WTC11 (cell line): Measurements from ENCODE around the gene MRFAP1. TPM values are rescaled to one million over a fixed set of nuclear protein-coding genes. Genes with fewer than 3 reads are reported as not detected.

Experiments
- ATAC-seq: fragments of 200-7000 bp; cut with Tn5 transposase; 2 replicates; pipeline ENCODE4 v1.10.0; 2021; ENCODE audit warnings: mild to moderate bottlenecking, moderate library complexity
- CTCF ChIA-PET: fragments of 300-600 bp; sonication (Branson Sonifier 250); formaldehyde crosslinking; loops from one replicate; lab custom pipeline; 2021; ENCODE audit warnings: antibody characterized with exemption; lab: Charles Lee
- POLR2A ChIA-PET: fragments of 350-600 bp; sonication (Branson Sonifier 250); formaldehyde crosslinking; loops from one replicate; lab custom pipeline; 2021; ENCODE audit warnings: antibody characterized with exemption; lab: Charles Lee
- DNase-seq: peaks from one replicate; pipeline ENCODE4 v3.0.0; 2021; ENCODE audit warnings: low spot score
- H3K27ac Mint-ChIP-seq: 2 replicates; pipeline ENCODE4 v1.8.0; 2021; ENCODE audit warnings: mixed read lengths
- H3K27me3 Mint-ChIP-seq: 2 replicates; pipeline ENCODE4 v1.8.0; 2021; ENCODE audit warnings: low read depth, mild to moderate bottlenecking, moderate library complexity, mixed read lengths
- H3K36me3 Mint-ChIP-seq: 2 replicates; pipeline ENCODE4 v1.8.0; 2021; ENCODE audit warnings: mixed read lengths
- H3K4me1 Mint-ChIP-seq: 2 replicates; pipeline ENCODE4 v1.8.0; 2022; ENCODE audit warnings: mixed read lengths
- H3K4me3 Mint-ChIP-seq: 2 replicates; pipeline ENCODE4 v1.8.0; 2021; ENCODE audit warnings: mild to moderate bottlenecking, moderate library complexity, mixed read lengths
- H3K9me3 Mint-ChIP-seq: 2 replicates; pipeline ENCODE4 v1.8.0; 2021; ENCODE audit warnings: mixed read lengths
- CTCF ChIP-seq: fragments of 200-600 bp; IDR thresholded peaks from 2 replicates; pipeline ENCODE4 v1.8.0; 2022; ENCODE audit warnings: antibody characterized with exemption
- FOXP1 ChIP-seq: sonication (generic); formaldehyde crosslinking; IDR thresholded peaks from 2 replicates; pipeline ENCODE4 v1.8.0; 2022; ENCODE audit warnings: missing genetic modification reagents, mild to moderate bottlenecking, moderate library complexity, borderline replicate concordance
- HMGA2 ChIP-seq: fragments of 250-450 bp; sonication (Bioruptor Pico); IDR thresholded peaks from 2 replicates; pipeline ENCODE4 v1.4.0; 2021; ENCODE audit warnings: mild to moderate bottlenecking, moderate library complexity
- IRF1 ChIP-seq: sonication (generic); formaldehyde crosslinking; IDR thresholded peaks from 2 replicates; pipeline ENCODE4 v1.8.0; 2023; ENCODE audit warnings: missing genetic modification reagents
- IRF2 ChIP-seq: sonication (generic); formaldehyde crosslinking; IDR thresholded peaks from 2 replicates; pipeline ENCODE4 v1.8.0; 2022; ENCODE audit warnings: low read depth, missing genetic modification reagents, borderline replicate concordance
- JAZF1 ChIP-seq: fragments of 250-450 bp; sonication (Bioruptor Pico); IDR thresholded peaks from 2 replicates; pipeline ENCODE4 v1.9.0; 2021; ENCODE audit warnings: moderate library complexity, mild to moderate bottlenecking, inconsistent platforms
- NR3C1 ChIP-seq: sonication (generic); formaldehyde crosslinking; conservative IDR thresholded peaks from 2 replicates; pipeline ENCODE4 v1.8.1; 2023; ENCODE audit warnings: low read depth, mild to moderate bottlenecking, missing genetic modification reagents
- RORB ChIP-seq: fragments of 250-450 bp; sonication (Bioruptor Pico); IDR thresholded peaks from 2 replicates; pipeline ENCODE4 v1.9.0; 2021; ENCODE audit warnings: mild to moderate bottlenecking
- SMAD4 ChIP-seq: sonication (generic); formaldehyde crosslinking; IDR thresholded peaks from 2 replicates; pipeline ENCODE4 v1.8.0; 2022; ENCODE audit warnings: mild to moderate bottlenecking, missing genetic modification reagents
- TEAD4 ChIP-seq: sonication (generic); formaldehyde crosslinking; IDR thresholded peaks from 2 replicates; pipeline ENCODE4 v1.8.0; 2022; ENCODE audit warnings: mild to moderate bottlenecking, missing genetic modification reagents
- ZNF121 ChIP-seq: sonication (generic); formaldehyde crosslinking; IDR thresholded peaks from 2 replicates; pipeline ENCODE4 v1.8.0; 2023; ENCODE audit warnings: missing genetic modification reagents
- ZNF232 ChIP-seq: sonication (generic); formaldehyde crosslinking; IDR thresholded peaks from 2 replicates; pipeline ENCODE4 v1.8.0; 2022; ENCODE audit warnings: mild to moderate bottlenecking, missing genetic modification reagents
- ZNF317 ChIP-seq: sonication (generic); formaldehyde crosslinking; IDR thresholded peaks from 2 replicates; pipeline ENCODE4 v1.8.1; 2023; ENCODE audit warnings: low read depth, mild to moderate bottlenecking, moderate library complexity, missing genetic modification reagents, borderline replicate concordance
- ZNF512 ChIP-seq: sonication (generic); formaldehyde crosslinking; IDR thresholded peaks from 2 replicates; pipeline ENCODE4 v1.8.1; 2022; ENCODE audit warnings: missing genetic modification reagents, borderline replicate concordance
- total RNA-seq: library from RNA; stranded (reverse); gene quantifications from 3 replicates; pipeline ENCODE4 v1.2.3, GENCODE V29; 2021
- TF ChIP-seq, protein P1 (sequence below): sonication (generic); formaldehyde crosslinking; IDR thresholded peaks from 2 replicates; pipeline ENCODE4 v1.8.1; 2023; ENCODE audit warnings: mild to moderate bottlenecking, missing genetic modification reagents
- TF ChIP-seq, protein P2 (sequence below): sonication (generic); formaldehyde crosslinking; conservative IDR thresholded peaks from 2 replicates; pipeline ENCODE4 v1.8.1; 2023; ENCODE audit warnings: mild to moderate bottlenecking, low read depth, missing genetic modification reagents, moderate library complexity
- TF ChIP-seq, protein P3 (sequence below): fragments of 250-450 bp; sonication (Bioruptor Pico); IDR thresholded peaks from 2 replicates; pipeline ENCODE4 v1.9.0; 2021; ENCODE audit warnings: mild to moderate bottlenecking
- TF ChIP-seq, protein P4 (sequence below): sonication (generic); formaldehyde crosslinking; IDR thresholded peaks from 2 replicates; pipeline ENCODE4 v1.8.1; 2023; ENCODE audit warnings: mild to moderate bottlenecking, missing genetic modification reagents, borderline replicate concordance

The MRFAP1 gene
- total RNA-seq, 1 experiment from 2014 or later = 319 TPM

GRCh38 chr4:6606465-6607235 is 33.8 kb upstream of the MRFAP1 start:
- Mint-ChIP-seq H3K27me3 (peaks cover 4% of the 10 kb centered on the region; the same call in 1 of the 2 replicates), H3K9me3 (peaks cover 13% of the 10 kb centered on the region; the same call in 1 of the 2 replicates), H3K4me1 (no peaks in the 10 kb centered on the region), H3K27ac (no peak overlapping the region), H3K36me3 (peaks cover 16% of the 10 kb centered on the region), H3K4me3 (no peak overlapping the region)
- DNase-seq = no peak
- ATAC-seq = no peak
- POLR2A ChIA-PET = no interaction called here
- CTCF ChIA-PET = no interaction called here
- TF ChIP-seq IRF2 (CRISPR knock-in tag) (no peak), ZNF121 (no peak)
- TF ChIP-seq, all 79 proteins: peak for 0

- Mint-ChIP-seq H3K4me1 (no peaks in the 10 kb centered on the region), H3K9me3 (peaks cover 13% of the 10 kb centered on the region; the same call in 1 of the 2 replicates), H3K36me3 (peaks cover 16% of the 10 kb centered on the region), H3K4me3 (no peak overlapping the region), H3K27me3 (peaks cover 4% of the 10 kb centered on the region; the same call in 1 of the 2 replicates), H3K27ac (no peak overlapping the region)
- ATAC-seq = no peak
- no peak for DNase-seq
- POLR2A ChIA-PET = no interaction called here
- CTCF ChIA-PET = interaction anchor here (2.2 kb wide), 1 partner anchor 61 kb away, joined by 6 read pairs; no protein-coding TSS in a partner anchor
- TF ChIP-seq ZNF232 (CRISPR knock-in tag) (no peak), ZNF317 (CRISPR knock-in tag) (no peak), NR3C1 (CRISPR knock-in tag) (no peak), FOXP1 (CRISPR knock-in tag) (no peak), IRF1 (no peak), RORB (no peak), TEAD4 (CRISPR knock-in tag) (no peak), CTCF (no peak), HMGA2 (no peak), JAZF1 (CRISPR knock-in tag) (no peak), SMAD4 (CRISPR knock-in tag) (no peak), ZNF121 (no peak), ZNF512 (CRISPR knock-in tag) (no peak)
- TF ChIP-seq, protein P1, sequence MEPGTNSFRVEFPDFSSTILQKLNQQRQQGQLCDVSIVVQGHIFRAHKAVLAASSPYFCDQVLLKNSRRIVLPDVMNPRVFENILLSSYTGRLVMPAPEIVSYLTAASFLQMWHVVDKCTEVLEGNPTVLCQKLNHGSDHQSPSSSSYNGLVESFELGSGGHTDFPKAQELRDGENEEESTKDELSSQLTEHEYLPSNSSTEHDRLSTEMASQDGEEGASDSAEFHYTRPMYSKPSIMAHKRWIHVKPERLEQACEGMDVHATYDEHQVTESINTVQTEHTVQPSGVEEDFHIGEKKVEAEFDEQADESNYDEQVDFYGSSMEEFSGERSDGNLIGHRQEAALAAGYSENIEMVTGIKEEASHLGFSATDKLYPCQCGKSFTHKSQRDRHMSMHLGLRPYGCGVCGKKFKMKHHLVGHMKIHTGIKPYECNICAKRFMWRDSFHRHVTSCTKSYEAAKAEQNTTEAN (CRISPR knock-in tag) = no peak
- TF ChIP-seq, protein P2, sequence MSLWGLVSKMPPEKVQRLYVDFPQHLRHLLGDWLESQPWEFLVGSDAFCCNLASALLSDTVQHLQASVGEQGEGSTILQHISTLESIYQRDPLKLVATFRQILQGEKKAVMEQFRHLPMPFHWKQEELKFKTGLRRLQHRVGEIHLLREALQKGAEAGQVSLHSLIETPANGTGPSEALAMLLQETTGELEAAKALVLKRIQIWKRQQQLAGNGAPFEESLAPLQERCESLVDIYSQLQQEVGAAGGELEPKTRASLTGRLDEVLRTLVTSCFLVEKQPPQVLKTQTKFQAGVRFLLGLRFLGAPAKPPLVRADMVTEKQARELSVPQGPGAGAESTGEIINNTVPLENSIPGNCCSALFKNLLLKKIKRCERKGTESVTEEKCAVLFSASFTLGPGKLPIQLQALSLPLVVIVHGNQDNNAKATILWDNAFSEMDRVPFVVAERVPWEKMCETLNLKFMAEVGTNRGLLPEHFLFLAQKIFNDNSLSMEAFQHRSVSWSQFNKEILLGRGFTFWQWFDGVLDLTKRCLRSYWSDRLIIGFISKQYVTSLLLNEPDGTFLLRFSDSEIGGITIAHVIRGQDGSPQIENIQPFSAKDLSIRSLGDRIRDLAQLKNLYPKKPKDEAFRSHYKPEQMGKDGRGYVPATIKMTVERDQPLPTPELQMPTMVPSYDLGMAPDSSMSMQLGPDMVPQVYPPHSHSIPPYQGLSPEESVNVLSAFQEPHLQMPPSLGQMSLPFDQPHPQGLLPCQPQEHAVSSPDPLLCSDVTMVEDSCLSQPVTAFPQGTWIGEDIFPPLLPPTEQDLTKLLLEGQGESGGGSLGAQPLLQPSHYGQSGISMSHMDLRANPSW (CRISPR knock-in tag) = no peak
- TF ChIP-seq, protein P3, sequence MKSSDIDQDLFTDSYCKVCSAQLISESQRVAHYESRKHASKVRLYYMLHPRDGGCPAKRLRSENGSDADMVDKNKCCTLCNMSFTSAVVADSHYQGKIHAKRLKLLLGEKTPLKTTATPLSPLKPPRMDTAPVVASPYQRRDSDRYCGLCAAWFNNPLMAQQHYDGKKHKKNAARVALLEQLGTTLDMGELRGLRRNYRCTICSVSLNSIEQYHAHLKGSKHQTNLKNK (CRISPR knock-in tag) = no peak
- TF ChIP-seq, protein P4, sequence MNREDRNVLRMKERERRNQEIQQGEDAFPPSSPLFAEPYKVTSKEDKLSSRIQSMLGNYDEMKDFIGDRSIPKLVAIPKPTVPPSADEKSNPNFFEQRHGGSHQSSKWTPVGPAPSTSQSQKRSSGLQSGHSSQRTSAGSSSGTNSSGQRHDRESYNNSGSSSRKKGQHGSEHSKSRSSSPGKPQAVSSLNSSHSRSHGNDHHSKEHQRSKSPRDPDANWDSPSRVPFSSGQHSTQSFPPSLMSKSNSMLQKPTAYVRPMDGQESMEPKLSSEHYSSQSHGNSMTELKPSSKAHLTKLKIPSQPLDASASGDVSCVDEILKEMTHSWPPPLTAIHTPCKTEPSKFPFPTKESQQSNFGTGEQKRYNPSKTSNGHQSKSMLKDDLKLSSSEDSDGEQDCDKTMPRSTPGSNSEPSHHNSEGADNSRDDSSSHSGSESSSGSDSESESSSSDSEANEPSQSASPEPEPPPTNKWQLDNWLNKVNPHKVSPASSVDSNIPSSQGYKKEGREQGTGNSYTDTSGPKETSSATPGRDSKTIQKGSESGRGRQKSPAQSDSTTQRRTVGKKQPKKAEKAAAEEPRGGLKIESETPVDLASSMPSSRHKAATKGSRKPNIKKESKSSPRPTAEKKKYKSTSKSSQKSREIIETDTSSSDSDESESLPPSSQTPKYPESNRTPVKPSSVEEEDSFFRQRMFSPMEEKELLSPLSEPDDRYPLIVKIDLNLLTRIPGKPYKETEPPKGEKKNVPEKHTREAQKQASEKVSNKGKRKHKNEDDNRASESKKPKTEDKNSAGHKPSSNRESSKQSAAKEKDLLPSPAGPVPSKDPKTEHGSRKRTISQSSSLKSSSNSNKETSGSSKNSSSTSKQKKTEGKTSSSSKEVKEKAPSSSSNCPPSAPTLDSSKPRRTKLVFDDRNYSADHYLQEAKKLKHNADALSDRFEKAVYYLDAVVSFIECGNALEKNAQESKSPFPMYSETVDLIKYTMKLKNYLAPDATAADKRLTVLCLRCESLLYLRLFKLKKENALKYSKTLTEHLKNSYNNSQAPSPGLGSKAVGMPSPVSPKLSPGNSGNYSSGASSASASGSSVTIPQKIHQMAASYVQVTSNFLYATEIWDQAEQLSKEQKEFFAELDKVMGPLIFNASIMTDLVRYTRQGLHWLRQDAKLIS (CRISPR knock-in tag) = no peak
Measured at GRCh38 chr4:6607368-6608055, 33.0 kb upstream of the MRFAP1 start.
